Activated CD4-positive, alpha-beta T cell treated with anti-CD3 and anti-CD28 coated beads, Interleukin-10, Interleukin-2, amounts not matched to agents 100 ng/mL and 50 ng/mL, durations not matched to agents 16 hours and 8 hours (primary cell): ENCODE results near the gene NKX3-2.
"Not testable (repeated sequence)": the region's sequence is repeated elsewhere in the genome, so short reads cannot be mapped to it uniquely, and the experiment has no call there.

Source experiments
- DNase-seq: peaks from one replicate; pipeline ENCODE4 v3.0.0-alpha.2; 2020

NKX3-2 gene

DNA sequence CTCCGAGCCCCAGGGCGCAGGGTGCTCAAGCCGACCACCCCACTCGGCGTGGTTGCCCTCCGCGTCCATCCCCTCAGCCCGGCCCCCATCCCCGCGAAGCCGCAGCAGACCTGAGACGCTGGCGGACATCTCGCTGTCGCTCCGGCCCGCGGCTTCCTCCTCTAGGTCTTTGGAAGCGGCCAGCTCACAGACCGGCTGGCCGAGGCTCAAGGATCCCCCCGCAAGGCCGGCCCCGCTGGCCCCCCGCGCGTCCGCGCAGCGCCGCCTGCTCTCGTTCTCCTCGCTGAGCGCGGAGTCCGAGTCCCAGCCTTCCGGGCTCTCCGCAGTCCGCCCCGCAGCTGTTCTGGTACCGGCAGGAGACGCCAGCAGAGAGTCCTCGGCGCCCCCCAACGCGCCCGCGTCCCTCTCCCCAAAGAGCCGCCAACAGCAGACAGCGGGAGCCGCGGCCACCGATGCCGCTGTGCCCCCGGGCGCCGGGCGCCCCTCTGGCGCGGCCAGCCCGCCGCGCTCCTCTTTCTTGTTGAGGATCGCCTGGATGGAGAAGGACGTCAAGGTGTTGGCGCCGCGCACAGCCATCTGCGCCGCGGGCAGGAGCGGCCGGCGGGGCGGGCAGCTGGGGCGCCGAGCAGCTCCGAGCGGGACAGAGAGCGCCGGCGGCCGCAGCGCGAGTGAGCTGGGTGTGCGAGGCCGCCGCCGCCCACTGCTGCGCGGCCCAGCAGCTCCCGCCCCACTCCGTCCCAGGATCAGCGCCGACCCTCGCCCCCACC lies at the start of gene NKX3-2:
NKX3-2 (minus strand) TSS at position 670 of the 767 bp plus-strand sequence; CDS start at position 576, 94 bp downstream.
- DNase-seq, result no peak

DNA sequence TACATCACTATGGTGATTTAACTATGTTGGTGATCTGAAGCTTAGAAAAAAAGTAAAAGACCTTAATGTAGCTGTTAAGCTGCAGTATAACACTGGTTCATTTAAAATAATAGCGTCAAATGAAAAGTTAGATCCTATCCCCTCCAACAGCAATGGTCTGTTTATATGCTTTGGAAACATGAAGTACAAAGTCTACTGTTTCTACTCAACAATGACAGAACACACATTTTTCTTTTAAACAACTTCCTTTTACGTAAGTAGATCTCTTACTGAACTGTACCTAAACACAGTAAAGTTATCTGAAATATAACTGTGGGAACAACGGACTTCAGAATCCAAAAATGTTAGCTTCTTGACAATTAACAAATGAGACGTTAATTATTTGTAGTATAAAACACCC lies 47.9 kb upstream of the NKX3-2 start:
- DNase-seq, result no peak

DNA sequence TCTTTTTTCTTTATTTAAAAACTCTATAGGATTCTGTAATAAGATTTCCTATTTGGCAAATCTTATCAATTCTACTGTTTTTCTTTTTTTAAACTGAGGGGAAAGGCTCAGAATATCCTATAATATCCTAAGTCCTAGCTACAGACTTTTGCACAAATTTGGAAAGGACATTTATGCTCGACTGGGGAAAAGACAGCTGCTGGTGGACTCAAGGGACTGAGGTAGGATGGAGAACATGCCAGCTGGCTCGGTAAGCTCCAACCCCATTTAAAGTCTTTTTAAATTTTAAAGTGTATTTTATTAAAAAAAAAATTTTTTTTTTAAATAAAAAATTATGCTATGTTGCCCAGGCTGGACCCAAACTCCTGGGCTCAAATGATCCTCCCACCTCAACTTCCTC lies 46.5 kb upstream of the NKX3-2 start:
- DNase-seq, result no peak

DNA sequence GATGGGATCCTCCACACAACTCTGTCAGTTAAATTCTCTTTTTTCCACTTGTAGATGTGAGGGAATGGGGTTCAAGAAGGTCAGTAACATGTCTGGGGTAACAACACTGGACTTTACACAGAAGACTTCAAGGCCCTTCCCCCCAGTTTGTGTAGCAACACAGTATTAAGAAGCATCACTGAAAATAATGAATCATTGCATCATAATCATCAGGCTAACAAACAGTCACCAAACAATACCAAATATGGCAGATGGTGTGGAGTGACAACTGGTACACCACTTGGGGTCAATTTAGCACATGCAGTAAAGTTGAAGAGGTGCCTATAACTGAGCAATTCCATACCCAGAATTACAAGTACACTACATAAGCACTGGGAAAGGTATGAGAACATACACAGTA lies 44.6 kb upstream of the NKX3-2 start:
- no peak for DNase-seq

DNA sequence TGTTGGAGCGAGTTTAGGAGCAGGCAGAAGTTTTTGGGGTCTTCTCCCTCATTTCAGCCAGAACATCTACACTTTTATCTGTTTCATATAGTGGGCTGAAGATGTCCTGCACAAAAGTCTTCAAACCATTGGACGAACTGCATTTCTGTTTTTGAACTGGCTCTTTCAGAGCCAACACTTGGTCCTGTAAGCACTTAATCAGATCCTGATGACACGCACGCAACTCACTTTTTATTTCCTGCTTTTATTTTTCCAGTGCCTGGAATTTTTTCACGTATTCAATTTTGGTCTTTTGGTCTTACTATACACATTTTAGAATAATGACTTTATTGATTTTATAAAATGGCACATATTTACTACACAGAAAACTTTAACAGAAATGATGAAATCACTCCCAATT lies 40.2 kb upstream of the NKX3-2 start:
- no peak for DNase-seq

DNA sequence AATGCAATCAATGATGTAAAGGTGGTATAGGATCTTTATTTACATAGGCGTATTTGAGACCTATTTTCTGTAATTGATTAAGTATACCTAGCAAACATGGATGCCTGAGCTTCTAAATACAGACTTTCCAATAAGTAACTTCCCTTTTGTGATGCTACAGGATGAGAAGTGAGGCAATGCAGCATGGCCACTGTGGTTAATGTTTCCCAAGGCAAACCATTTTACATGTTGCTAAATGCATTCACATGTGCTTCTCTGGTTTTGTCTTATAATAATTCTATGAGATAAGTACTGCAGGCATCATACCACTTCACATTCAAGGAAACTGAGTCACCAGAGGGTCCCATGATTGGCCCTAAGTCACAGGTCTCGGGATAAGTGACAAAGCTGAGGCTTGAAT lies 35.7 kb upstream of the NKX3-2 start:
- DNase-seq, result no peak

DNA sequence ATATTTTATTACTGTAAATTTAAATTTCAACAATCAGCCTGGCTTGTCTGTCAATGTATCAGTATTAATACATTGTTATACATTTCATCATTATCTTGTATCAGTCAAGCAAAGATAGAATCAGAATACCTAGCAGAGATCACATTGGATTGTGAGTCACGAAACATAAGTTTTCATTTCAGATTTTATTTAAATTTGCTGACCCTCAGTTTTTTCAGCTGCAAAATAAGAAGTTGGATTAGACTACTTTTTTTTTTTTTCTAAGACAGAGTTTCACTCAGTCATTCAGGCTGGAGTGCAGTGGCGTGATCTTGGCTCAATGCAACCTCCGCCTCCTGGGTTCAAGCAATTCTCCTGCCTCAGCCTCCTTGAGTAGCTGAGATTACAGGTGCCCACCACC lies 33.4 kb upstream of the NKX3-2 start:
- DNase-seq, result no peak

DNA sequence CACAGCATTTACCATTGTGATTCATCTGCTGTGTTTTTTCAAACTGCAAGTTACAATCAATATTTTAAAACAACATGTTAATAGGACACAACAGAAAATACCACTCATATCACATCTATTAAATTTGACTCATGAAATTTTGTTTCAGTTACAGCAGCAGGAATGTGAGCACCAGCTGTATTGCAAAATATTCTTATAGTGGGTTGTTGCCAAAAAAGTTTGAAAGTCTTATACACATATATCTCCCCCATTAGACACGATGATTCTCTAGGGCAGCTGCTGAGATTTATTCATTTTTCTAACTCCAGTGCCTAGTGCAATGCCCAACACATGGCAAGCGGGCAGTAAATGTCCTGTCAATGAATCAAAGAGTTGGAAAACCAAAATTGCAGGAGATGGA lies 26.6 kb upstream of the NKX3-2 start:
- DNase-seq, result no peak

DNA sequence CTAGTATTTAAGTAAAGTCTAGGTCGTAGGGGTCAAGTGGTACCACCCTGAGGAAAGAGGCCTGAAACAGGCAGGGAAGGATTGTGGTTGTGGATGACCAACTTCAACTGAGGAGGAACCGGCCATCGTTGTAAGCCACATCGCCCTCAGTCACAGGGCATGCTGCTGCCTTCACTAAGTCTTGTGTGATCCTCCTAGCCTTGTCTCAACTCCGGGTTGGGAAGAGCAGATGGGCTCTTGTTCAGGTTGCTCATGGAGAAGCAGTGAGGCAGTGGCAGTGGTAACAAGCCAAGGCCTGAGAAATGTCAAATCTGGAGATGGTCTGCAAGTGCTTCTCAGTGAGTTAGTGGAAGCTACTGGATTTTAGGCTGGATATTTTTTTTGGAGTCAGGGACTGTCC lies 22.8 kb upstream of the NKX3-2 start:
- no peak for DNase-seq

DNA sequence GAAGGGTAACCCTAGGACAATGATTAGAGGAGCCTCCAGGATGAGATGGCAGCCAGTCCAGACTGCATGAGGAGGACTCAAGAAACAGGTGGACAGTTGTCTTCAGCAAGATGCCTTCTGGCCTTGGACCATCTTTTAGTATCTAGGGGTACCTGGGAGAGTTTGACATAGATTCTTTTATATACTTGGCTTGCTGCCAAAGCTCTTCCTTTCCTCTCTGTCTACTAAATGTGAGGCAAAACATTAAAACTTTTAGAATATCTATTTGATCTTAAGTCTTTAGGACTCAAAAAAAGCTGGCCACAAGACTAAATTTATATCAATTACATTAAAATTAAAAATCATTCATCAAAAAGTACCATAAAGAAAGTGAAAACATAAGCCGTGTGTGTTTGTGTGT lies 18.6 kb upstream of the NKX3-2 start:
- no peak for DNase-seq

DNA sequence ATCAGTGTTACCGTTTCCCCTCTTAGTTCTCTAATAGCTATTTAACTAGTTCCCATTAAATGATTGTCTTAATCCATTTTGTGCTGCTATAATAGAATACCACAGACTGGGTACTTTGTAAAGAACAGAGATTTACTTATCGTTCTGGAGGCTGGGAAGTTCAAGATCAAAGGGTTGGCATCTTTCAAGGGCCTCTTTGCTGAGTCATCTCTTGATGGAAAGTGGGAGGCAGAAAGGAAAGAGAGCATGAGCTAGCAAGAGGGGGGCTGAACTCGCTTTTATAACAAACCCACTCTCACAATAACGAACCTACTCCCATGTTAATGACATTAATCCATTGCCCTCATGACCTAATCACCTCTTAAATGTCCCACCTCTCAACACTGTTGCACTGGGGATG lies 17.4 kb upstream of the NKX3-2 start:
- no peak for DNase-seq

DNA sequence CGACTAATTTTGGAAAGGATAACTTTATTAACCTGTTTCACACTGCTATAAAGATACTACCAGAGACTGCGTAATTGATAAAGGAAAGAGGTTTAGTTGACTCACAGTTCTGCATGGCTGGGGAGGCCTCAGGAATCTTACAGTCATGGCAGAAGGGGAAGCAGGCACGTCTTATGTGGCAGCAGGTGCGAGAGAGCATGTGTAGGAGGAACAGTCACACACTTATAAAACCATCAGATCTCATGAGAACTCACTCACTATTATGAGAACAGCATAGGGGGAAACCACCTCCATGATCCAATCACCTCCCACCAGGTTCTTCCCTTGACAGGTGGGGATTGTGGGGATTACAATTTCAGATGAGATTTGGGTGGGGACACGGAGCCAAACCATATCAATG lies 15.8 kb upstream of the NKX3-2 start:
- not testable (repeated sequence) for DNase-seq

DNA sequence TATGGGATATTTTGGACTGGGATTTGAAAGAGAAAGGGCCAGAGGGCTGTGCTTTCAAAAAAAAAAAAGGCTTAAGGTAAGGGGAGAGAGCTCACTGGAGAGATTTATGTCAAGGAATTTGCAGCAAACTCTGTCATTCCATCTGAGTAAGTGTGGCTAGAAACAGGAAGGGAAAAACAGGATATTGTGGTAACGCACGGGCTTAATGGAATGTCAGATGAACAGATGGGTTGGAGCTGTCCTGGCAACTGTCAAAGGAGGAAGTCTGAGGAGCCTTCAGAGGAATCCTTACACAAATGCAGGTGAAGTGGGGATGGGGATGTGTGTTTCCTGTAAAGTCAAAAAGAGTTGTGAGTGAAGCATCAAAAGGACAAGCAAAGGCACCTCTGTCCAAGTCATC lies 15.1 kb upstream of the NKX3-2 start:
- no peak for DNase-seq

DNA sequence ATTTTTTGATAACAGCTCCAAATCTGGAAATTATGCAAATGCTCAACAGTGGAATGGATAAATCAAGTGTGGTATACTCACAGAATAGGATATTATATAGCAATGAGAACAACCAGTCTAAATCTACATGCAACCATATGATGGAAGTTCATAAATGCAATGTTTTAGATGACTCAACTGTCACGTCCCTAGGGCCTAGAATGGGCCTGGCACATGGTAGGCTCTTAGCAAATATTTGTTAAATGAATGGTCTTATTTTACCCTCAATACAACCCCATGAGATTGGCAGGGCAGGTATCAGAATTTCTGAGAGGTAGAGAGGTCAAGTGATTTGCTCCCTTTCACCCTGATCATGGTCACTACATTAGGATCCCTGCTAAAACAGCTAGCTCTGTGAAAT lies 14.6 kb upstream of the NKX3-2 start:
- no peak for DNase-seq

DNA sequence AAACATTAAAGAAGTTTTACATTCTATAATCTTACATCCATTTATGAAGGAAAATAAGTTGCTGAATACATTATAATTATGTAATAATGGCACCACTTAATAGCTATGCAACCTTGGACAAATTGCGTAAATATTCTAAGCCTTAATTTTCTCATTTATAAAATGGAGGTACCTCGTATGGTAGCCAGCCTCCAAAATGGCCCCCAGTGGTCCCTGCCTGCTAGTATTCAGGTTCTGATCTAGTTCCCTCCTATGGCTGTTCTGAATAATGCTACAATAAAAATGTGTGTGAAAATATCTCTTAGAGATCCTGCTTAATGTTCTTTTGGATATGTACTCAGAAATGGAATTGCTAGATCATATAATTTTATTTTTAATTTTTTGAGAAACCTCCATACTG lies 11.0 kb upstream of the NKX3-2 start:
- no peak for DNase-seq

DNA sequence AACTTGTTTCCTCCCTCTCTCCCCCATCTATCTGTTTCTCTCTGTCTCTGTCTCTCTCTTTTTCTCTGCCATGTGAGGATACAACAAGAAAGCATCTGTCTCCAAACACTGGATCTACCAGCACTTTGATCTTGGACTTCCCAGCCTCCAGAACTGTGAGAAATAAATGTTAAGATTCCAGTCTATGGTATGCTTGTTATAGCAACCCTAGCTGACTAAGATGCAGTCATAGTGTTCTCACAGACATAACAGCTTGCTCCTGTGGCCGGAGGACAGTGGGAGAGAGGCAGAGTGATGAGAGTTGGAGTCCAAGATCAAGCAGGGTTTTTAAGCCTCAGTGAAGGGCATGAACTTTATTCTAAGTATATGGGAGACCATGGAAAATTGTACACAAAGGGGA lies 8.8 kb upstream of the NKX3-2 start:
- no peak for DNase-seq

DNA sequence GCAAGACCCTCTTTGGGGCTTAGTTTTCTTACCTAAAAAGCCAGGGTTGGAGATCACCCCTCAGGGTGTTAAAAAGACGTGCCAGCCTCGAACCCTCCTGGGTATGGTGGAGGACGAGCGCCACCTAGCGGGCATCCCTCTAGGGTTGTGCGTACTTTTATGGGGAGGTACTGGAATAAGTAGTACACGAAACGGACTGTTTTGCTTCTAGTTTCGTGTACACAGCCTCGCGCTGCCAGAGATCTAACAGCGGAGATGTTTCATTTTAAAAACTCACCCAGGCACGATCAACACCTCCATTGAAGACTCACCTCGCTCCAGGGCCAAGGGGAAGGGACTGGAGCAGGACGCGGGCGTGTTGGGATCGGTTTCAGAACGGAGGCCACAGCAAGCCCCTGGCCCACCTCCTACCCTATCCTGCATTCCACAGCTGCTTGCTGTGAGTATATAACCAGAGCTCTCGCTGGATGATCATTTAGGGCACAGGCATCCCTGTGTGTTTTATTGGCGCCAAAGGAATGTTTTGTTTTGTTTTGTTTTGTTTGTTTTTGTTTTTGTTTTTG lies 4.8 kb upstream of the NKX3-2 start:
- DNase-seq, result peak; percentile 89

DNA sequence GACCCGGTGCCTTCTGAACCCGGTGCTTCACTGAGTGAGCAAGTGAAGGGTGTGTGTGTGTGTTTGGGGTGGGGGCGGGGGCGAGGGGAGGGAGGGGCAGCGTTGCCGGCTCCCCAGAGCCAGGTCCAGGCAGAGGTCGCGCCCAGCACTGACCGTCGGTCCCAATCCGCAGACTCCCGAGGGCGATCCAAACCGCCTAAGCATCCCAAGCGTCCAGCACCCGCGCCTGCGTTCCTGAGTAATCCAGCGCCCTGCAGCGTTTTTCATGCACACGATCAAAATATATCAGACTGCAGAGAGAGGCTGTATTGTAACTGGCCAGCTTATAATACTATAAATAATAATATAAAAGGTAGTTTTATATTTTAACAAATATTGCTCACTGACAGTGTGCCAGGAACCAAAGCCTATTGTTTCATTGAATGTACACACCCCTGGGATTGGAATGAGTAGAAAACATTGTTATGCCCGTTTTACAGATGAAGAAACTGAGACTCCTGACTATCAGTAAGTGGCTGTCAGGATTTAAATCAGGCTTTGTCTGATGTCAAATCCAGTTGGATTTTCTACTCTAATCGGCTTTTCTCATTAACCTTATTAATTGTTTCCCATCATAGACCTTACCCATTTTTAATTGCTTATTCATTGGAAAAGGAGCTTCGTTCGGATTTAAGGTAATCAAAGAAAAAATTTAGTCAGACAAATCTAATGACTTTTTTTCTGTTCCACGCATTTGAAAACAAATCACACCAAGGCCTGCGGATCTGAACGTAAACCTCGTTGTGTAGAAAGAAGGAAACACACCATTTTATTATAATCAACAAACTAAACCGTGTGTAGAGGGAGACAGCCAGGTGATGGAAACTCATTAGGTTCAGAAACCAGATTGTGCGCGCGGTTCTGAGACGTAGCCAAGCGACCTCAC lies 4.0 kb upstream of the NKX3-2 start:
- no peak for DNase-seq

DNA sequence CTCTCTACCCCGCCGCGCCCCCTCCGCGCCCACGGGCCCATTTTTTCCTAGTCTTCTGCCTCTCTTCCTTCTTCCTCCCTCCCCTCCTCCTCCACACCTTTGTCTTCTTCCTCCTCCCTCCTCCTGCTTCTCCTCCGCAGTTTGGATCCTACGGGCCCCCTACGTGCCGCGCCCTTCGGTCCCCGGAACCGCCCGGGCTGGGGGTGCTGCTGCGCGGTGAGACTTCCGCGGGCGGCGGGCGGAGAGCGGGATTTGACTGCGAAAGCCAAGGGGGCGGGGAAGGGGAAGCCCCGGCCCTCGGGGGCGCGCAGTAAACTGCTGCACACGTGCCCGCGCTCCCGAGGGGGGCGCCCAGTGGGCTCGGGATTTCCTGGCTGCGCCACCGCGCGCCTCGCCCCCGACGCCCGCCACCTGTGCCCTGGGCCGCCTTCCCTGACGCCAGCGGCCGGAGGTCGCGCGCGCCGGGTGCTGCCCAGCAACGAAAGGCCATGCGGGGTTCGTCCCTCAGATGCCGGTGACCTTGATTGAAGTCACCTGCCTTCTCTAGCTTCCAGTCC lies 3.3 kb upstream of the NKX3-2 start:
- DNase-seq, result peak; percentile 23

DNA sequence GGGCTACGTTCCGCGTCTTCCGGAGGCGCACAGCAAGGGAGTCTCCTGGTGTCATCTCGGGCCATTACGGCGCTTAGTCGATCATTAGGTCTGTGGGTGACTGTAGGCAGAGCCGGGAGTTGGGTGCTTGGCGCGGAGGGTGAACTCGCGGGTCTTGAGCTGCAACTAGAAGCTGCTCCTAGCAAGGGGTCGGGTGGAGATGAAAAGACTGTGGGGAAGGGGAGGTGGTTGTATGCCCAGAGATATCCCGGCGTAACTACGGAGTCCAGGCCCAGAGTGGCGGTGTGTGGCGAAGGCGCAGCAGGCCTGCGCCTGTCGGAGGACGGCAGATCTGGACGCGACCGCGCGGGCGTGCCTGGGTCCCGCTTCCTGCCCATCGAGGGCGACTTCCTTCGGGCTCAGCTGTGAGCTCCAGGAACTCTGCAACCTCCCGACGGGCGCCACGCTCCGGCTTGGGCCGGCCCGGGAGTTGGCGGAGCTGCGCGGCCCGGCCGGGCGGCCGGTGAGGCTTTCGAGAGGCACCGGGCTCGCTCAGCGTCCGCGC lies 2.7 kb upstream of the NKX3-2 start:
- no peak for DNase-seq

DNA sequence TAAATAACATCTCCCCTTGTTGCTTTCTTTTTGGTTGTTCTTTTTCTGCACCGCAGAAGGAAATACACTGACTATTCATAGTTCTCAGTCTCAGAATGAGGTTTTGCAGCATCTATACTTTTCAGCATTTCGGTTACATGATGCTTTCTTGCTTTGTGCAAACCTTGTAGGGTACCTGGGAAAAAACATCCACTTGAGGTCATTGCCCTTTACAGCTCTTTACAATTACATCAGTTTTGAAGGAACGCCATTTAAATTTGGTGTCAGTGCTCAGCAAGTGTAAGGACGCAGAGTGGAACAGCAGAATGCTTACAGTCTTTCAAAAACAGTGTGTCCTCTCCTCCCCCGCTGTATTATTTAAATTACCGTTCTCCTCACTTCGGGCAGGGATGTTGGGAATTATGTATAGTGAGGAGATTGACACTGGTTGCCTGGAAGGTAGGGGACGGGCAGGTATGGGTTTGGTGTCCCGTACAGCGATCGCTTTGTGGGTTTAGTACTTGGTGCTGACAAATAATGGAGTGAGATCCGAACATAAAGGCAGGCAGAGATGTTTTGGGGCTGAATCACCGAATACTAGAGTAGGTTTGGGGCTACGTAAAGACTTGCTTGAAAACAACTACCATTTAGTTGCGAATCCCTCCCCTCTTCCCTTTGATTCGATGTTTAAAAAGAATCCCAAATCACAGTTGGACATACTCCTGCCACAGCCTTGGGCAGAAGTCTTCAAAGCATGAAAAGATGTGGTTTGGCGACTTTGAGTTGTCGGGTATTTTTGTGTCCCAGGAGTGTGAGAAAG lies 2.0 kb upstream of the NKX3-2 start:
- no peak for DNase-seq

DNA sequence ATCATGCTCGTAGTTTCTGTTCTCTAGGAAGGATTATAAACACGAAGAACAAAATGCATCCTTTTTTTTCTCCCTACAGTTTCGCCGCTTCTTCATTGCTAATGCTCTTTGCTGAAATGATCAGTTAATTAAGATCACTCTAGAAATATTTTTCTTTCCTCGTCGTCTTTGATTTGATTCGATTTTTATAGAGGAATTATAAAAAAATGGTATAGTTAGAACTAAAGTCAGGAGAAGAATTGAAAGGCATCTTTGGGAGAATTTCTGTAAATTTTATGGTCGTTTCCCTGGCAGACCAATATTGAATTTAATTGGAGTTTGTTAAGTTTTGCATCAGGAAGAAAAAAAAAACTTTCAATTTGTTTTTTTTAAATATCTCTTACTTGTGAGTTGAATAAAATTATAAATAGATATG lies 1.1 kb upstream of the NKX3-2 start:
- DNase-seq, result no peak
